Heart left ventricle (tissue), 16 donors: ENCODE measurements around the gene SAA2. TPM values are rescaled to one million over a fixed set of nuclear protein-coding genes. Genes with fewer than 3 reads are reported as not detected.
"Not testable (repeated sequence)": the region's sequence is repeated elsewhere in the genome, so short reads cannot be mapped to it uniquely, and the experiment has no call there.

ENCODE experiments used
- ATAC-seq, 4 donors: fragments of 200-7000 bp; cut with Tn5 transposase; one replicate each; pipeline ENCODE4 v1.9.1; 2020 to 2022; ENCODE audit warnings: moderate library complexity in 4 of 4, mild to moderate bottlenecking in 3 of 4, moderate number of reproducible peaks in 1 of 4
- DNase-seq, 5 donors: peaks; one replicate each; pipeline ENCODE4 v3.0.0-alpha.2; 2020
- H3K27ac ChIP-seq, 12 donors: fragments of 200-600 bp; sonication (generic) in 4 of 12; one replicate each; pipeline versions ENCODE4 v1.5.0 to v1.8.0; 2016 to 2022; ENCODE audit warnings: mild to moderate bottlenecking in 2 of 12
- H3K27me3 ChIP-seq, 9 donors: fragments of 200-600 bp; sonication (generic) in 2 of 9; one replicate each; pipeline versions ENCODE4 v1.5.1 to v1.8.0; 2016 to 2022; ENCODE audit warnings: mild to moderate bottlenecking in 3 of 9
- H3K36me3 ChIP-seq, 9 donors: fragments of 200-600 bp; sonication (generic) in 2 of 9; one replicate each; pipeline versions ENCODE4 v1.5.0 to v1.8.0; 2018 to 2022; ENCODE audit warnings: mild to moderate bottlenecking in 2 of 9
- H3K4me1 ChIP-seq, 12 donors: fragments of 200-600 bp; sonication (generic) in 4 of 12; one replicate each; pipeline versions ENCODE4 v1.5.0 to v1.8.0; 2016 to 2022; ENCODE audit warnings: mild to moderate bottlenecking in 3 of 12
- H3K4me3 ChIP-seq, 12 donors: fragments of 200-600 bp; sonication (generic) in 4 of 12; one replicate each; pipeline versions ENCODE4 v1.5.0 to v1.8.0; 2017 to 2022; ENCODE audit warnings: mild to moderate bottlenecking in 9 of 12, moderate library complexity in 4 of 12
- H3K9me3 ChIP-seq, 12 donors: fragments of 200-600 bp; sonication (generic) in 4 of 12; one replicate each; pipeline versions ENCODE4 v1.5.0 to v1.8.0; 2016 to 2022; ENCODE audit warnings: mild to moderate bottlenecking in 1 of 12
- POLR2A ChIP-seq, 2 donors: fragments of 450-650 bp; IDR thresholded peaks; one replicate each; pipeline ENCODE4 v1.6.1; 2017; ENCODE audit warnings: antibody characterized with exemption in 2 of 2, mild to moderate bottlenecking in 2 of 2, moderate library complexity in 2 of 2
- WGBS, 4 donors: extraction: QIAGEN DNeasy Blood & Tissue Kit in 2 of 4; methylation state at CpG; one replicate each; pipeline versions ENCODE4 v1.1.5 to v1.1.7; 2013 to 2018; 5-methylcytosine and 5-hydroxymethylcytosine counted together
- intact Hi-C, 10 donors: fragments of 100-400 bp; cut with DNase I; formaldehyde crosslinking; loops; one replicate each; pipeline versions ENCODE4 v1.11.1 to v1.14.2; 2022
- polyA plus RNA-seq, 2 donors: library from polyadenylated mRNA; stranded (reverse); fragments of 200-250 nt; gene quantifications; one replicate each; pipeline ENCODE4 v1.2.3, GENCODE V29; 2013
- total RNA-seq, 9 donors: library from RNA; depleted of rRNA in 2 of 9; stranded (reverse); fragments of >200 nt in 2 of 9; fragmentation: NEBNext Ultra II Directional in 3 of 9; extraction: Animal tissue kit (Norgen Biotek cat#: 25700) in 3 of 9; gene quantifications; one replicate each; pipeline versions ENCODE4 v1.1.0 to v1.2.4, GENCODE V29; 2016 to 2023
- TF ChIP-seq, protein P1 (sequence below), 12 donors: fragments of 200-600 bp; sonication (generic) in 4 of 12; IDR thresholded peaks; one replicate each; pipeline versions ENCODE4 v1.5.0 to v1.8.0; 2018 to 2022; ENCODE audit warnings: antibody characterized with exemption in 12 of 12, mild to moderate bottlenecking in 5 of 12
- donor health status: ischemic (EF 13 %, LVEDD 7.1; RV severe dilation, severe dysfunction).
- donor health status: healthy with polysubstance abuse.
- donor health status: DM: no; HTN: yes; CAD: no.
- donor health status: DM: no; HTN: no; CAD: no.
- donor health status: ischemic (EF 25% LVEDD 6.9; RV normal size, moderate dysfunction).
- donor health status: ischemic (EF 25% LVEDD 5.7; RV mildly dilated, moderate dysfunction).
- donor health status: healthy.
- donor health status: DM: yes; HTN: yes; CAD: no.
- donor health status: ischemic (EF 35%, LVEDD 5.7; RV mildly dilated, moderate dysfunction).
- donor health status: nonischemic (EF 11% LVEDD 7.7; RV severe dilation, severe dysfunction).
- donor health status: DM: yes; HTN: yes; CAD: no.
- donor health status: PGD.
- donor health status: ischemic (EF 29% LVEDD 5.4; RV normal size, mild dysfunction).
- donor health status: nonischemic (EF 23%, LVEDD 6.1; RV moderate dilation, normal function).

The SAA2 gene
- total and polyA plus RNA-seq, 11 donors = 0.56 to 2.2 (median 1.5) TPM; not detected in 6

DNA sequence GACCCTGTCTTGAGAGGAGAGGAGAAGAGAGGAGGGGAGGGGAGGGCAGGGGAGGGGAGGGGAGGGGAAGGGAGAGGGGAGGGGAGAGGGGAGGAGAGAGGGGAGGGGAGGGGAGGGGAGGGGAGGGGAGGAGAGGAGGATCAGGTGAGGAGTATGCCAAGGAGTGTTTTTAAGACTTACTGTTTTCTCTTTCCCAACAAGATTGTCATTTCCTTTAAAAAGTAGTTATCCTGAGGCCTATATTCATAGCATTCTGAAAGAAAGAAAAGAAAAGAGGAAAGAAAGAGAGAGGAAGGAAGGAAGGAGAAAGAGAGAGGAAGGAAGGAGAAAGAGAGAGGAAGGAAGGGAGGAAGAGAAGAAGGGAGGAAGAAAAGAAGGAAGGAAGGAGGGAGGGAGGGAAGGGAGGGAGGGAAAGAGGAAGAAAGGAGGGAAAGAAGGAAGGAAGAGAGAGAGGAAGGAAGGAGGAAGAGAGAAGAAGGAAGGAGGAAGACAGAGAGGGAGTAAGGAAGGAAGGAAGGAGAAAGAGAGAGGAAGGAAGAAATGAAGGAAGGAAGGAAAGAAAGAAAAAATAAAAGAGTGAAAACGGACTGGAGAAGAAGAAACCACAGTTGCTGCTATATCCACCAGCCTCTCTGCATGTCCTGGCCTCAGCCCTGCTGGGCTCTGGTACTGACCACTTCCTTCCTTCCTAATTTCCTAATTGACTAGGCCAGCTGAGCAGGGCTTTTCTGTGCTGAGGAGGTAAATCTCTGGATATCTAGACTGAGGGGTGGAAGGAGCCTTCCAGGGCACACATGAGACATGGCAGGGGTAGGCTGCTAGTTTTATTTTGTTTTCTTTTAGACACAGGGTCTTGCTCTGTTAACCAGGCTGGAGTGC is 16.4 kb upstream of the SAA2 start:
- H3K27me3 ChIP-seq = no peaks in the 10 kb centered on the region
- no peak for ATAC-seq
- H3K4me1 ChIP-seq = peaks cover 0 to 8% (median 0%) of the 10 kb centered on the region in 12 donors
- whole genome bisulfite sequencing, 4 donors = 47 to 61% (median 59%) methylated on average over 1 of the region's 1 CpG
- no peaks in the 10 kb centered on the region for H3K9me3 ChIP-seq
- intact Hi-C loops = no loop called here
- H3K27ac ChIP-seq = no peak overlapping the region
- no peak for DNase-seq
- no peak overlapping the region for H3K4me3 ChIP-seq
- no peaks in the 10 kb centered on the region for H3K36me3 ChIP-seq
- TF ChIP-seq, protein P1, sequence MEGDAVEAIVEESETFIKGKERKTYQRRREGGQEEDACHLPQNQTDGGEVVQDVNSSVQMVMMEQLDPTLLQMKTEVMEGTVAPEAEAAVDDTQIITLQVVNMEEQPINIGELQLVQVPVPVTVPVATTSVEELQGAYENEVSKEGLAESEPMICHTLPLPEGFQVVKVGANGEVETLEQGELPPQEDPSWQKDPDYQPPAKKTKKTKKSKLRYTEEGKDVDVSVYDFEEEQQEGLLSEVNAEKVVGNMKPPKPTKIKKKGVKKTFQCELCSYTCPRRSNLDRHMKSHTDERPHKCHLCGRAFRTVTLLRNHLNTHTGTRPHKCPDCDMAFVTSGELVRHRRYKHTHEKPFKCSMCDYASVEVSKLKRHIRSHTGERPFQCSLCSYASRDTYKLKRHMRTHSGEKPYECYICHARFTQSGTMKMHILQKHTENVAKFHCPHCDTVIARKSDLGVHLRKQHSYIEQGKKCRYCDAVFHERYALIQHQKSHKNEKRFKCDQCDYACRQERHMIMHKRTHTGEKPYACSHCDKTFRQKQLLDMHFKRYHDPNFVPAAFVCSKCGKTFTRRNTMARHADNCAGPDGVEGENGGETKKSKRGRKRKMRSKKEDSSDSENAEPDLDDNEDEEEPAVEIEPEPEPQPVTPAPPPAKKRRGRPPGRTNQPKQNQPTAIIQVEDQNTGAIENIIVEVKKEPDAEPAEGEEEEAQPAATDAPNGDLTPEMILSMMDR (IDR thresholded peaks at IDR 0.05) = no peak
- TF ChIP-seq POLR2A (IDR thresholded peaks at IDR 0.05) = no peak

- Histone ChIP-seq H3K36me3 (no peaks in the 10 kb centered on the region), H3K27ac (no peak overlapping the region), H3K9me3 (no peaks in the 10 kb centered on the region), H3K4me3 (no peak overlapping the region), H3K27me3 (no peaks in the 10 kb centered on the region), H3K4me1 (peaks cover 0 to 8% (median 0%) of the 10 kb centered on the region in 12 donors)
- 74 to 81% (median 80%) methylated on average over 4 of the region's 4 CpGs for WGBS, 4 donors
- DNase-seq = no peak
- intact Hi-C loops = no loop called here
- TF ChIP-seq, protein P1 (IDR thresholded peaks at IDR 0.05) = no peak
- TF ChIP-seq POLR2A (IDR thresholded peaks at IDR 0.05) = no peak
- no peak for ATAC-seq
Observed at GRCh38 chr11:18264035-18264434, 15.6 kb upstream of the SAA2 start.

DNA sequence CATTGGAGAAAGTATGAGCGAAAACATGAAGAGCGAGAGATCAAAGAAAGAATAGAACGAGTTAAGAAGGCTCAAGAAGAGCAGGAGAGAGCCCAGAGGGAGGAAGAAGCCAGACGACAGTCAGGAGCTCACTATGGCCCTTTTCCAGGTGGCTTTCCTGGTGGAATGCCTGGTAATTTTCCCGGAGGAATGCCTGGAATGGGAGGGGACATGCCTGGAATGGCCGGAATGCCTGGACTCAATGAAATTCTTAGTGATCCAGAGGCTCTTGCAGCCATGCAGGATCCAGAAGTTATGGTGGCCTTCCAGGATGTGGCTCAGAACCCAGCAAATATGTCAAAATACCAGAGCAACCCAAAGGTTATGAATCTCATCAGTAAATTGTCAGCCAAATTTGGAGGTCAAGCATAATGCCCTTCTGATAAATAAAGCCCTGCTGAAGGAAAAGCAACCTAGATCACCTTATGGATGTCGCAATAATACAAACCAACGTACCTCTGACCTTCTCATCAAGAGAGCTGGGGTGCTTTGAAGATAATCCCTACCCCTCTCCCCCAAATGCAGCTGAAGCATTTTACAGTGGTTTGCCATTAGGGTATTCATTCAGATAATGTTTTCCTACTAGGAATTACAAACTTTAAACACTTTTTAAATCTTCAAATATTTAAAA is 14.3 kb upstream of the SAA2 start:
- H3K4me3 ChIP-seq, H3K9me3 ChIP-seq, H3K36me3 ChIP-seq, H3K27ac ChIP-seq, DNase-seq, H3K27me3 ChIP-seq, H3K4me1 ChIP-seq, ATAC-seq, intact Hi-C loops: not testable (repeated sequence)
- WGBS, 4 donors = 61 to 64% (median 63%) methylated on average over 8 of the region's 8 CpGs

DNA sequence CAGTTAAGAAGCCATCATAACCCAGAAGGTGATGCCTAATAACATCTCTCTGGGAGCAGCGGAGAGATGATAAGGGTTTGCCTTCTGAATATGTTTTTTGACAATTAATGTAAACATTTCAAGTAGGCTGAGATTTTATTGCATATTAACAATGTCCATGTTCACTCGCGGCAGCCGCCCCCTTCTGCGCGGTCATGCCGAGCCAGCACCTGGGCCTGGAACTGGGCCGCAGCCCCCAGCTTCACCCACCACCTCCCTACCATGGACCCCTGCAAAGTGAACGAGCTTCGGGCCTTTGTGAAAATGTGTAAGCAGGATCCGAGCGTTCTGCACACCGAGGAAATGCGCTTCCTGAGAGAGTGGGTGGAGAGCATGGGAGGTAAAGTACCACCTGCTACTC is 13.3 kb upstream of the SAA2 start:
- Histone ChIP-seq H3K27ac (no peak overlapping the region), H3K9me3 (no peaks in the 10 kb centered on the region), H3K36me3 (no peaks in the 10 kb centered on the region), H3K4me3 (no peak overlapping the region), H3K4me1 (peaks cover 0 to 8% (median 0%) of the 10 kb centered on the region in 12 donors), H3K27me3 (no peaks in the 10 kb centered on the region)
- TF ChIP-seq, protein P1 (IDR thresholded peaks at IDR 0.05) = no peak
- TF ChIP-seq POLR2A (IDR thresholded peaks at IDR 0.05) = no peak
- ATAC-seq (no peak), DNase-seq (no peak)
- intact Hi-C loops = no loop called here
- WGBS, 4 donors = 94 to 96% (median 95%) methylated on average over 14 of the region's 14 CpGs
